Activated T-cell treated with anti-CD3 and anti-CD28 coated beads, Interleukin-2, amount 50 U/mL, for 24 hours (primary cell): Measurements from ENCODE around the gene SUCLG2.

ENCODE experiments used
- DNase-seq: peaks from one replicate; pipeline ENCODE4 v3.0.0-alpha.2; 2020
- H3K27ac Mint-ChIP-seq: 2 replicates; pipeline ENCODE4 v1.8.0; 2020; ENCODE audit warnings: mild to moderate bottlenecking, mixed read lengths
- H3K27me3 Mint-ChIP-seq: 2 replicates; pipeline ENCODE4 v1.8.0; 2020; ENCODE audit warnings: mixed read lengths
- H3K36me3 Mint-ChIP-seq: 2 replicates; pipeline ENCODE4 v1.8.0; 2020; ENCODE audit warnings: low read depth, mixed read lengths
- H3K4me1 Mint-ChIP-seq: 2 replicates; pipeline ENCODE4 v1.8.0; 2020; ENCODE audit warnings: low read depth, mixed read lengths
- H3K4me3 Mint-ChIP-seq: 2 replicates; pipeline ENCODE4 v1.8.0; 2020; ENCODE audit warnings: mild to moderate bottlenecking, moderate library complexity, mixed read lengths
- H3K9me3 Mint-ChIP-seq: 2 replicates; pipeline ENCODE4 v1.8.0; 2020; ENCODE audit warnings: mixed read lengths

Gene SUCLG2

DNA sequence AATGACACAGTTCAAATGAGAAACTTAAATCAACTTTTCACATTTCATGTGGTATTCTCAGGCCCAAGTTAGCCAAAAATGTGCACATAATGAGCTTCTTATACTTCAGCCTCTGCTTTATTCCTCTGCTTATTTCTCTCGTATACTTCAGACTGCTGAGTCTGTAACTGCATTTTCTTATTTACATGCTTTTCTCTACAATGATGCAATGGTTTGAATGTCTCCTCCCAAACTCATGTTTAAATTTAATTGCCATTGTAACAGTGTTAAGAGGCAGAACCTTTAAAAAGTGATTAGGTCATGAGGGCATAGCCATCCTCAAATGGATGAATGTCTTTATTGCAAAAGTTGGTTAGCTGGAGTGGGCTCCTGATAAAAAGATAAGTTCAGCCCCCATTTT lies 184.2 kb downstream of the SUCLG2 start:
- Mint-ChIP-seq H3K27me3 (no peaks in the 10 kb centered on the region), H3K4me1 (peaks cover 4% of the 10 kb centered on the region), H3K36me3 (peaks cover 71% of the 10 kb centered on the region), H3K4me3 (no peak overlapping the region), H3K9me3 (no peaks in the 10 kb centered on the region), H3K27ac (no peak overlapping the region)
- DNase-seq, result no peak

DNA sequence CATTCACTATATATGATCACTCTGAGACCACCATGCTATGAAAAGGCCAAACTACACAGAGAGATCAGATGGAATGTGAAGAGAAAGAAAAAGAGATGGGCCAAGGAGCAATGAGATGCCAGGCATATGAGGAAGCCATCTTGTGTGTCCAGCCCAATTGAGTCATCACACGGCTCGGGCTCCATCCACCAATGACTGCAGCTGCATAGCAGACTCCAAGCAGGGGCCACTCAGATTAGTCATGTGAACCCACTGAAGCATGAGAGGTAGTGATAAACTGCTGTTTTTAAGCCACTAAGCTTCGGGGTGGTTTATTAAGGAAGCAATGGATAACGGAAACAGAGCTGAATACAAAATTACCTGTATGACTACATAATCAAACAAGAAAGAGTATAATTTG lies 185.9 kb downstream of the SUCLG2 start:
- peaks cover 71% of the 10 kb centered on the region for H3K36me3 Mint-ChIP-seq
- DNase-seq, result no peak
- H3K27ac Mint-ChIP-seq, result no peak overlapping the region

DNA sequence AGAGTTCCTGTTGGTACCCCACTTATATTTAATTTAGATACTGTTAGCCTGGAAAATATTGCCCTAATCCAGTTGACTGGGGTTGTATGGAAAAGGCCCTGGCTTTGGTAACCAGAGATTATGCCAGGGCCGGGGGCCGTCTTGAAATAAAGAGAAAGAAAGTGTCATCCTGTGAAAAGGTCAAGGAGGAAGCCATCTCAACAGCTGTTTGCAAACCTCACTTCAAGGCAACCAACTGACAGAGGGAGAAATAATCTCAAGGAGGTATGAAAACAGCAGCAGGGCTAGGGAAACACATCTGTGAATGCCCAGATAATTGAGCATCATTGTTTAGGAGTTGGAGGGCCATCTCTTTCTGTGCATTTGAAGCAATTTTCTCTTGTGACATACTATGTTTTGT lies 190.8 kb downstream of the SUCLG2 start:
- Mint-ChIP-seq H3K9me3 (no peaks in the 10 kb centered on the region), H3K27me3 (no peaks in the 10 kb centered on the region), H3K4me3 (no peak overlapping the region), H3K36me3 (peaks cover 80% of the 10 kb centered on the region), H3K27ac (no peak overlapping the region), H3K4me1 (peaks cover 21% of the 10 kb centered on the region)
- DNase-seq, result no peak

More for the DNA sequence above, 185.9 kb downstream of the SUCLG2 start:
- H3K9me3 Mint-ChIP-seq, result no peaks in the 10 kb centered on the region
- H3K27me3 Mint-ChIP-seq, result no peaks in the 10 kb centered on the region
- H3K4me1 Mint-ChIP-seq, result peaks cover 6% of the 10 kb centered on the region
- no peak overlapping the region for H3K4me3 Mint-ChIP-seq

DNA sequence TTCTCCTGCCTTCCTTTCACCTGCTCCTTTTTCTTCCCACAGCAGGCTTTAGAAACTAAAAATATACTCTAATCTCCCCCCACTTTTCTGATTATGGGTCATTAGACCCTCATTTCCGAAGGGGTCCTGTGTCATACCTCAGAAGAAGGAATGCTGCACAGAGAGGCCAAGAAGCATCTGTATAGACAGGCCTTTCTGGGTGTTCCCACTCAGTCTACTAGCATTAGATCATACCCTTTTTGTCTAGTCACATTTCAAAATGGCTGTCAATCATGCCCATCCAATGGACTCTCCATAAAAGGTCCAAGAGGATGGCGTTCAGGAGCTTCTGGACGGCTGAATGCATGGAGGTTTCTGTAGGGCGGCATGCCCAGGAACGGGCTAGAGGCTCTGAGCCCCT lies 192.2 kb downstream of the SUCLG2 start:
- Mint-ChIP-seq H3K4me3 (no peak overlapping the region), H3K4me1 (peaks cover 19% of the 10 kb centered on the region), H3K36me3 (peaks cover 75% of the 10 kb centered on the region), H3K27ac (peak overlapping the region; percentile 34), H3K9me3 (no peaks in the 10 kb centered on the region), H3K27me3 (no peaks in the 10 kb centered on the region)
- DNase-seq, result no peak

DNA sequence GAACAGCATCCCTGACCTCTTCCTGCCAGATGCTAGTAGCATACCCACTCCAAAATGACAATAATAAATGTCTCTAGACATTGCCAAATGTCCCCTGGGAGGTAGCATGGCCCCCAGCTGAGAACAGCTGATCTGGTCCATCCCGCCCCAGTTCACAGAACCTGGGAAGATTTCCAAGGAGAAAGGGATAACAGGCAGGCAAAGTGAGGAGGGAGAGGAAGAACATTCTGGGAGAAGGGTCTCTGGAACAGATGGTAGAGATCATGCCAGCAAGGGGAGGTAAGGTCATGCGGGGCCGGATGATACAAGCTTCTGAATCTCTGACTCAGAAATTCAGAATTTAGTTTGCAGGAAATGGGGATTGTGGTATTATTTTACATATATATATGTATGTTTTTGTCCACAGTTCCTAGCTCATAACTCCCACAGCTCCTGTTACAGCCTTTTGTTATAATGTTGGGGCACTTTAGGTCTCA lies 192.7 kb downstream of the SUCLG2 start:
- Mint-ChIP-seq H3K4me1 (peaks cover 19% of the 10 kb centered on the region), H3K36me3 (peaks cover 70% of the 10 kb centered on the region), H3K4me3 (no peak overlapping the region), H3K27ac (peak overlapping the region; percentile 34), H3K9me3 (no peaks in the 10 kb centered on the region), H3K27me3 (no peaks in the 10 kb centered on the region)
- no peak for DNase-seq

DNA sequence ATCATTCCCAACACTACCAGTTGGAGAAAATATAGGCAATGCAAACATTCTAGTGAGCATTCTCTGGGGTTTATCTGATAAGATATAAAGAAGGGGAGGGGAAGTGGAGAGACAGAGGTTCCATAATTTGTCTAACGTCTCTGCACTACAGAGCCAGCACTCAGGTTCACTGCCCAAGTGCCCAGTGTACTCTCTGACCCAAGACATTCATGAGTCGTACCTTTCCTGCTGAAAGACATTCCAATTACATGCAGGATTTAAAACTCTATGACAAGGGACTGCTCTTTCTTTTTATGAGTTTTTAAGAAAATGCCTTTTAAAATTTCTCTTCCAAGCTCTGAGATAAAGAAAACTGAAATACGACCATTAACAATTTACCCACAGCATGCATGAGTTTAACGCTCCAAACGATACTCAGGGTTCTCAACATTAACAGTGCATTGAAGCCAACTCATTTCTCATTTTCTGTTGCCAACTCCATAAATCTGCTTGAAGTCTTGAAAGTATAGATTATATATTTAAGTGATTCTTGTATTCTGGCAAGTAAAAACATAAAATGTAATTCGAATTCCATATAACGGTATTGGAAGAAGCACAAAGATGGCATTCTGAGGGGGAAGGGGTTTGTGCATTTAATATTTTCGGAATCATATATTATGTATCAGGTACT lies 193.4 kb downstream of the SUCLG2 start:
- peaks cover 68% of the 10 kb centered on the region for H3K36me3 Mint-ChIP-seq
- H3K27ac Mint-ChIP-seq, result no peak overlapping the region
- no peak for DNase-seq
- H3K27me3 Mint-ChIP-seq, result no peaks in the 10 kb centered on the region
- H3K9me3 Mint-ChIP-seq, result no peaks in the 10 kb centered on the region
- peaks cover 19% of the 10 kb centered on the region for H3K4me1 Mint-ChIP-seq
- H3K4me3 Mint-ChIP-seq, result no peak overlapping the region

DNA sequence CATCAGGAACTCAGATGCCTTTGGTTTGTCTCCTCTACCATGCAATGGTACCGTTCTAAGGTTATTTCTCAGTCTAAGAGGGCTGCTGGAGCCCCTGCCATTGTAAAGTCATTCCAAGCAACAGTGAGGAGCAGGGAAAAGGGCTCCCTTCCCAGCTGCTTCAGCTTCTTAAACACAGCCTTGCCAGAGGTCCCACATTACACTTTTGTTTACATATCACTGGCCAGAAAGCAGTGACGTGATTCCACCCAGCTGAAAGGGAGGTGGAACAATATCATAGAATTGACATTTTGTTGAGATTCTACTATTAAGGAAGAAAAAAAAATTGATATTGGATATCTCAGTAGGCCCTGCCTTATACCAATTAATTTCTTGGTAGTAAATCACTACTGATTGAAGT lies 194.6 kb downstream of the SUCLG2 start:
- Mint-ChIP-seq H3K36me3 (peaks cover 74% of the 10 kb centered on the region), H3K9me3 (no peaks in the 10 kb centered on the region), H3K27ac (no peak overlapping the region), H3K4me1 (peaks cover 19% of the 10 kb centered on the region), H3K4me3 (no peak overlapping the region), H3K27me3 (no peaks in the 10 kb centered on the region)
- no peak for DNase-seq

DNA sequence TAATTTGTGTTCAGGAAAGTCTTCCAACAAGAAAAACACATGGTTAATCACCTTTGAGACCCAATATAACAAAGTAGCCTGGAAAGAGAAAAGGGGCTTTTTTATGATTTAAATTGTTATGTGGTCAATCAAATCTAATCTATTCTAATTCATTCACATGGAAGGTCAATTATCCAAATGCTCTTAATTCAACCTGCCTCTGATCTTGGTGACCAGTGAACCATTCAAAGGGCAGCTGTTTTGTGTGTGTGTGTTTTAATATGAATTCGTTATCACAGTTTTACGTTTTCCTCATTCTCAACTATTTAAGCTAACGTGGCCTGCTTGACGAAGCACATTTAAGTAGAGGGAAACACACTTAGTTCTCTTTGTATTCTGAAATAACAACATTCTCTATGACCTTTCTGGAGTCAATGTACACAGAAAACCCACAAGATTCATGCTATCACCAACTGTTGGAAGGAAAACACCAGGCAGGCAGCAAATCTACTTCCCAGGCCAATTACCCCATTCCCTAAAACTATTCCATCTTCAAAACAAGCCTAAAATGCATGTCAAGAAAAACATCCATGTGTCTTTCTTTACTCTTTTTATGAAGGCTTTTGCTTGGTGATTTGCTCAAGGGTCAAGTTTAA lies 195.4 kb downstream of the SUCLG2 start:
- H3K9me3 Mint-ChIP-seq, result no peaks in the 10 kb centered on the region
- H3K27ac Mint-ChIP-seq, result no peak overlapping the region
- H3K4me3 Mint-ChIP-seq, result no peak overlapping the region
- no peak for DNase-seq
- no peaks in the 10 kb centered on the region for H3K27me3 Mint-ChIP-seq
- H3K4me1 Mint-ChIP-seq, result peaks cover 18% of the 10 kb centered on the region
- peaks cover 71% of the 10 kb centered on the region for H3K36me3 Mint-ChIP-seq

DNA sequence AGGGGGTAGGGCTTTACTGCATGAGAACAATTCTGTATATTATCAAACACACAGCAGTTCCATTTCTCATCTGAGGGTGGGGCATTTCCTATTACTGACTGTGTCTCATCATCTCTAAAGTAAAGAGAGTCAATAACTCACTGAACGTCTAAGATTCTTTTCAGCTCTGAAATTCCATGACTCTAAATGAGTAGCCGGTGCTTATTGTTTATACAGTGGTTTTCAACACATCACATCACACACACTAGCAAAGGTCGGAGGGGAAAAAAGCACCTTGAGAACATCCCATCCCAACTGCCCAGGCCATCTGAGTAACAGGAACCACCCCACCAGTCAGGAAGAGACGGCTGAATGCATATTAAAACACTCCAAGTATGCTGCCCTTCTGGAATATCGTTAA lies 196.0 kb downstream of the SUCLG2 start:
- H3K4me3 Mint-ChIP-seq, result no peak overlapping the region
- DNase-seq, result no peak
- H3K27me3 Mint-ChIP-seq, result no peaks in the 10 kb centered on the region
- H3K27ac Mint-ChIP-seq, result no peak overlapping the region
- peaks cover 68% of the 10 kb centered on the region for H3K36me3 Mint-ChIP-seq
- H3K9me3 Mint-ChIP-seq, result no peaks in the 10 kb centered on the region
- peaks cover 17% of the 10 kb centered on the region for H3K4me1 Mint-ChIP-seq

DNA sequence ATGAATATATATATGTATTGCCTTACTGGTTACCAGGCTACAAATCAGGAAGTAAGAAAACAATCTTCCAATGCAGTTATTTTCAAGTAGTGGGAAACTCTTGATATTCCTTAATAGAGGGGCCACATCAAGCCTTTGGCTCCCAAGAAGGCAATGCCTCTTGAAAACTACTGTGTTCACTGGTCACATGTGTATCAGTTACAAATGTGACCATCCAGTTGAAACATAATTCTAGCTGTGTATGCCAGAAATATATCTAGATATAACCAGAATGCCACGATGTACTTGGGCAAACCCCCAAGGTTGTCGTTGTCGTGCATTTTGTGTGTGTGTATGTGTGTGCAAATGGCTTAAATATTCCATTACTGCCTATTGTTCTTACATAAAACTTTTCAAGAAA lies 200.8 kb downstream of the SUCLG2 start:
- DNase-seq, result no peak
- Mint-ChIP-seq H3K36me3 (peaks cover 48% of the 10 kb centered on the region), H3K27me3 (no peaks in the 10 kb centered on the region), H3K4me1 (peaks cover 2% of the 10 kb centered on the region), H3K27ac (no peak overlapping the region), H3K9me3 (no peaks in the 10 kb centered on the region), H3K4me3 (no peak overlapping the region)

DNA sequence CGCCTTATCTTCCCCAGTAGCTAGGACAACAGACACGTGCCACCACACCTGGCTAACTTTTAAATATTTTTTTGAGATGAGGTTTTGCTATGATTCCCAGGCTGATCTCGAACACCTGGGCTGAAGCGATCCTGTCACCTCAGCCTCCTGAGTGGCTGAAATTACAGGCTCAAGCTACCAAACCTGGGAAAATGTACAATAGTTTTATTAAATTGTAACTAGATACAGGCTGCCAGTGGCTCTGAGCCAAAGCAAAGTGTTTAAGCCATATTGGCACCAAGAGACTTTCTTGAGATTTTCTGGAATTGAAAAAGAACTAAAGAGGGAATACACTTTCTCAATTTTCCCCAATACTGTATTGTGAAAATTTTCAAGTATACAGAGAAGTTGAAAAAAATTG lies 204.3 kb downstream of the SUCLG2 start:
- H3K36me3 Mint-ChIP-seq, result peaks cover 37% of the 10 kb centered on the region
- DNase-seq, result no peak

DNA sequence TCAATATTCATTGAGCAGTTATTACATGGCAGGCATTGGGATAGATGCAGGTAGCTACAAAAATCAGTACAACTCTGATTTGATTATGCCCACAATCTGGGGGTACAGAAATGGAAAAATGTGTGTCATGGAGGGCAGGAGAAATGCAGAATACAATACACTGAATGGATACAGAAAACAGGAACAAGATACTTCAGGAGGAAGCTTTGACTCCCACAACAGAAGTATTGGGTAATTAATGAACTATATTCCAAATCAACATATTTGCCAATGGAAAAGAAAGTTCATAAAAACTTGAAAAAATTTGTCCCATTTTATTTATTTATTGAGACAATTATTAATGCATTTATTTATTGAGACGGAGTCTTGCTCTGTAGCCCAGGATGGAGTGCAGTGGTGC lies 207.0 kb downstream of the SUCLG2 start:
- DNase-seq, result no peak
- peaks cover 30% of the 10 kb centered on the region for H3K36me3 Mint-ChIP-seq
- no peaks in the 10 kb centered on the region for H3K4me1 Mint-ChIP-seq
- no peaks in the 10 kb centered on the region for H3K27me3 Mint-ChIP-seq
- peaks cover 4% of the 10 kb centered on the region for H3K9me3 Mint-ChIP-seq
- H3K27ac Mint-ChIP-seq, result no peak overlapping the region
- no peak overlapping the region for H3K4me3 Mint-ChIP-seq

More for the DNA sequence above, 204.3 kb downstream of the SUCLG2 start:
- Mint-ChIP-seq H3K27ac (no peak overlapping the region), H3K4me1 (no peaks in the 10 kb centered on the region), H3K9me3 (no peaks in the 10 kb centered on the region), H3K27me3 (no peaks in the 10 kb centered on the region), H3K4me3 (no peak overlapping the region)

DNA sequence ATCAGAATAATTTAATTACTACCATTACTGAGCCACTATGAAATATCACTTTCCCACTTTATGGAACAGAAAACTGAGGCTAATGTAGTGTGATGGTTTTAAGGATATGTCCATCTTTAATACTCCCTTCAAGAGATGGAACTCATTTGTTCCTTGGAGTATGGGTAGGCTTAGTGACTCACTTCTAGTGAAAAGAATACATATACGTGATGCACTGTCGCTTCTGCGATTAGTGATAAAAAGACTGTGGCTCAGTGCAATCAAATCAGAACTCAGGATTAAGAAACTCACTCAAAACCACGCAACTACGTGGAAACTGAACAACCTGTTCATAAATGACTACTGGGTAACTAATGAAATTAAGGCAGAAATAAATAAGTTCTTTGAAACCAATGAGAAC lies 216.6 kb downstream of the SUCLG2 start:
- Mint-ChIP-seq H3K27ac (peak overlapping the region; percentile 45), H3K36me3 (peaks cover 74% of the 10 kb centered on the region)

DNA sequence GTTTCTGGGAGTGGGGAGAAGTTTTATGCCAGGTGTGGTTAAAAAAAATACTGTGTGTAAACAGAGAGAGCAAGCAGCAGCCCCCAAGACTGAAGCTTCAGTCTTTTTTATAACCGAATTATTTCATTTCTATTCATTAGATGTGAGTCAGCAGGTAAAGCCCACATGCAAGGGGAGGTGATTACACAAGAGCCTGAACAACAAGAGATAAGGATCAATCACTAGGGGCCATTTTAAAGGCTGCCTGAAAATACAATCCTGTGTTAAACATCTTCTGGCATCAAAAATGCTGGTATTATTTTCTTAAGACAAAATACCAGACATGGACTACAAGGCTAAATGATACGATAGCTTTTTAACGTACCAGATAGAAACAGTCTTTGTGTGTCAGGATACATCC lies 217.3 kb downstream of the SUCLG2 start:
- Mint-ChIP-seq H3K27me3 (no peaks in the 10 kb centered on the region), H3K27ac (no peak overlapping the region), H3K9me3 (peaks cover 14% of the 10 kb centered on the region), H3K4me3 (no peak overlapping the region), H3K36me3 (peaks cover 78% of the 10 kb centered on the region), H3K4me1 (peaks cover 24% of the 10 kb centered on the region)
- DNase-seq, result no peak

More for the DNA sequence above, 216.6 kb downstream of the SUCLG2 start:
- Mint-ChIP-seq H3K4me1 (peaks cover 24% of the 10 kb centered on the region), H3K4me3 (no peak overlapping the region), H3K27me3 (no peaks in the 10 kb centered on the region), H3K9me3 (peaks cover 16% of the 10 kb centered on the region)
- DNase-seq, result no peak

DNA sequence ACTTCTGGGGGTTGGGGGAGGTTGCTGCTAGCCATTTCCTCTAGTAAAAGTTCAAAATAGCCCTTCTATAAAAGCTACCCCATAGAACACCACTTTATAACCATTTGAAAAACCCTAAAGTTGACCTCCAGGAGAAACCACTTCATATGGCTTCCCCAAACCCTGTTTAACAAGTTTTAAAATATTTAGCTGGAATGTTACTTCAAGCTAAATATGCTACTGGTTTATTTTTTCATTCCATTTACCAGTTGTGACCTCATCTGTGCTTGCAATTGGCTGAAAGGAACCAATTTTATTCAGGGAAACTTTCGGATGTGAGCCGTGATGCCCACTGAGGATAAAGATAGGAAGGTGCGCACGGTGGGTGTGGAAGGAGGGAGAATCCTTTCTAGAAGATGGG lies 221.3 kb downstream of the SUCLG2 start:
- Mint-ChIP-seq H3K4me1 (peaks cover 8% of the 10 kb centered on the region), H3K36me3 (peaks cover 80% of the 10 kb centered on the region), H3K27ac (no peak overlapping the region), H3K27me3 (no peaks in the 10 kb centered on the region), H3K4me3 (no peak overlapping the region), H3K9me3 (peaks cover 8% of the 10 kb centered on the region)
- no peak for DNase-seq
